Activated CD8-positive, alpha-beta memory T cell treated with anti-CD3 and anti-CD28 coated beads, Interleukin-2, amount 50 U/mL, for 4 hours (primary cell): ENCODE measurements around the gene GDF2.

ENCODE experiments used
- DNase-seq: peaks from one replicate; pipeline ENCODE4 v3.0.0-alpha.2; 2020

GDF2 gene

DNA sequence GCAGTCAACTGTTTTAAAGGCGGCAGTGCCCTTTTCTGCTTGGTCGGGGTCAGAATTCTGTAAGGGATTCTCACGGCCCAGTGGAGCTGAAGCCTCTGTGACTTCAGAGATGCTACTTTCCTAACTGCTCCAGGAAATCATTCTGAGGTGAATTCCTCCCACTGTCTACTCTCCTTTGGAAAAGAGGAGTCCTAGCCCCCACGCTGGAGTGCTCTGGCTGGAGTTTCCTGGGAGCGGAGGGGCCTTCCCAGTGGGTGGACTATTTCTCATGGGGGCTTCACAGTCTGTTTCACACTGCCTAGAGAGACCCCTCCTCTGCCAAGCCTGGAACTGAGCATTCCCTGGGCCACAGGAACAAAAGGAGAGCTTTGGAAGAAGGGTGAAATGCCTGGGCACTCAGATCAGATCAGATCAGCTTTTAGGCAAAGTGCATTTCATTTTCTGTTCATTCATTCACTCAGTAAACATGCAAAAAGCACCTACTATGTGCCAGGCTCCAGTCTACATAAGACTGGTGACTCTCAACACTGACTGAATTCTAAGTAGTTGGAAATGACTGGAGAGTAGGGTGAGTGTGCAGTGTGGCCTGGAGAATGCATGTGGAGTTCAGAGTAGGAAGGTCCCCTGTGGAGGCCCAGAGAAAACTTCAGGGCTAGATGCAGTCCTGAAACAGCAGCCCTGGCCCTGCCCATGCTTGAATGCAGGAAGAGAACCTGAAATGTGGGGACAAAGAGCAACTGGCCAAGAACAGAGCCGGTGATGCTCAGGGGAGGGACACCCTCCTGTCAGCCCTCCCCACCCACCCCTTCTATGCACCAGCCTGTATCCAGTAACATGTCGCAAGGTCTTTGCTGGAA, 49.6 kb downstream of the GDF2 start:
- DNase-seq = no peak

DNA sequence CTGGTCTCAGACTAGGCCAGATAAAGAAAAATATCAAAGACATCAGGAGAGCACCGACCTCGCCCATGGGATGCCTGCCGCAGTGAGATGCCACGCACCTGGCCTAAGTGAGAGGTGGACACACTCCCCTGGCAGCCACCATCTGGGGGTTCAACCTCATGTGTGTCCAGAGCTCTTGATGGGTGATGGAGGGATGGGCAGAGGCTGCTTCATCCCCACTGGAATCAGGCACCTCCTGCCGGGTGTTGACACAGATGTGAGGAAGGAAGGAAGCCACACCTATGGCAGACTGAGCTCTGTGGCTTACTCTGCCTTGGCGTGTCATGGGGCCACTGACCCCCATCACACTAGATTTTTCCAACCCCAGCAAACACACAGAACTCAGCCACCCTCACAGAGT, 50.5 kb downstream of the GDF2 start:
- no peak for DNase-seq

DNA sequence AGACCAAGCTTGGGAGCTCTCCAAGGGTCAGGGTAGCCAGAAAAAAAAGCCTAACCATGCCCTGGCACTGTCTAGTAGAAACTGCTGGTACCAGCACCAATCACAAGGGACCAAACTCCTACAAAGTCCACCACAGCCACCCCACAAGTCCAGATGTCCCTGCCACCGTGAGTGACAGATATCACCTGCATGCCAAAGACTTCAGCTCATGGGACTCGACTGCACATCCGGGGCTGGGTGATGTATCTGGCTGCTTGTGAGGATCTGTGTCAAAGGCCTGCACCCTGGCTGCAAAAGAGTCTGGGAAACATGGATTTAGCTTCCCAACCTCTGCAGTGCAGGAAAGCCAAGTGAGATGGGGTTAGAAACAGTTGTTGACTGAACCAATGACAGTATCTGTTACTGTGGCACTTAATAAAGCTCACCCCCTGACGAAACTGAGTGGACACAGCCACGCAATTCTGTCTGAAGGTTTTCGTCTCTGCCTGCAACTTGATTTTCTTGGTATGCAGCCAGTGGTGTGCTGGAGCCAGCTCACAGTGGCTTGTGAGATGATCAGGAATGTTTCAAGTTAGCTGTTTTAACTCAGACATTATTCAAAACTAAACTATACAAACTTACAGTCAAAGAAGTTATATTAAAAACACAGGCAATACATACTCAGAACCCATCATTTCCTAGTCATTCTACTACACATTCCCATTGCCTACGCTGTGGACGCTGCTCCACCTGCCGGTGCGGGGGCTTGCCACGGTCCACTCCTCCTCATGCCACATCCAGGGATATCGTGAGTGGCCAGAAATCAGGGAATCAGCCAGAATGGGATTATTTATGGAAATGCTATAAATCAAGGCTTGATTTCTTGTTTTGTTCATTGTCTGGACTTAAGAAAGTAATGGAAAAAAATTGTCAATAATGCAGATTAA, 52.6 kb downstream of the GDF2 start:
- DNase-seq = no peak

DNA sequence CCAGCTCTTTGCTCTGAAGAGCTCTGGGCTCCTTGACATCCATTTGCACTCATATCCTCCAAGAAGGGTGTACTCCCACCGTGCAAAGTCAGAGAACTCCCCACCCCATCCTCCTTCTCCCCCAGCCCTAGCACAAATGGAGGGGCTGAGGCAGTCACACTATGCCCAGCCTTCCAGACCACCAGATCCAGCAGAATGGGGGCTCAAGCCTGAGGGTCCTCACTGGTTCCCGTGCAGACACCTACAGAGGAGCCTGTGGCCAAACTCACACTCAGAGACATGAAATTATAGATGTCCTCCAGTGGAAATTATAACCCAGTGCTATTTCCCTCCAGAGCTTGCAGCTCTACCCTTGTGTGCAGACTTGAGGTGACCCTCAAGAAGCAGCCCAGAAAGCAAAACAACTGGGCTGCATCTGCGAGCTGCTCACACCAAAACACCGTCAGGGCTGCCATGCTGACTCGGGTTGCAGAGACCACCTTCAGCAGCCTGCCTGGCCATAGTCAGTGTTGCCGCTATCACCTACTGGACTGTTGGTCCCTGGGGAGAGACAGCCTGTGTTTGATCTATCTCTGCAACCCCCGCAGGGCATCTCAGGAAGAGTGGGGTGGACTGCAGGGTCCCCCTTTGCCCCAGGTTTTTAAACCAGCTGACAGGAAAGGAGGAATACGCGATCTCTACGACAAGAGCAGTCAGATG, 54.4 kb downstream of the GDF2 start:
- no peak for DNase-seq
